Thoracic aorta (tissue), 2 donors: ENCODE measurements around the gene ZC3H12C. TPM values are rescaled to one million over a fixed set of nuclear protein-coding genes. Genes with fewer than 3 reads are reported as not detected.

Experiments
- ATAC-seq: fragments of 150-250 bp; one replicate; pipeline ENCODE4 v1.8.0; 2017; ENCODE audit warnings: low read depth; ENCODE audit not compliant: insufficient number of reproducible peaks, low FRiP score
- DNase-seq: peaks from one replicate; pipeline ENCODE4 v3.0.0-alpha.2; 2020; ENCODE audit warnings: low spot score
- H3K27ac ChIP-seq, 2 donors: fragments of 200-600 bp; sonication (generic); 1 replicate in 1 of 2; 2 replicates in 1 of 2; pipeline ENCODE4 v1.5.1; 2016; ENCODE audit warnings: mild to moderate bottlenecking in 2 of 2, moderate library complexity in 2 of 2
- H3K27me3 ChIP-seq: fragments of 200-600 bp; sonication (generic); replicated peaks from 2 replicates; pipeline ENCODE4 v1.6.0; 2016; ENCODE audit warnings: mild to moderate bottlenecking; ENCODE audit not compliant: insufficient read depth
- H3K36me3 ChIP-seq: fragments of 200-600 bp; sonication (generic); one replicate; pipeline ENCODE4 v1.5.1; 2016
- H3K4me1 ChIP-seq, 2 donors: fragments of 200-600 bp; sonication (generic); 1 replicate in 1 of 2; 2 replicates in 1 of 2; pipeline versions ENCODE4 v1.5.1 to v1.6.0; 2016; ENCODE audit warnings: low read depth in 2 of 2, mild to moderate bottlenecking in 1 of 2; ENCODE audit not compliant: control insufficient read depth in 1 of 2
- H3K4me3 ChIP-seq: fragments of 200-600 bp; sonication (generic); 2 replicates; pipeline ENCODE4 v1.5.1; 2016; ENCODE audit warnings: mild to moderate bottlenecking
- H3K9me3 ChIP-seq: fragments of 200-600 bp; sonication (generic); 2 replicates; pipeline ENCODE4 v1.5.1; 2016
- CTCF ChIP-seq: fragments of 200-600 bp; sonication (generic); IDR thresholded peaks from one replicate; pipeline ENCODE4 v1.5.1; 2019; ENCODE audit warnings: antibody characterized with exemption
- total RNA-seq, 2 donors: library from RNA; depleted of rRNA; stranded (reverse); fragments of >200 nt; gene quantifications; one replicate each; pipeline versions ENCODE4 v1.1.0 to v1.2.3, GENCODE V29; 2016

The ZC3H12C gene
- total RNA-seq, 2 donors from 2014 or later: 13.6 to 13.7 TPM

GRCh38 chr11:110072930-110073329 lies 20.3 kb upstream of the ZC3H12C start:
- H3K9me3 ChIP-seq: no peaks in the 10 kb centered on the region
- H3K4me1 ChIP-seq: peaks cover 0 to 5% of the 10 kb centered on the region in 2 donors
- DNase-seq (no peak), ATAC-seq (no peak)
- no peaks in the 10 kb centered on the region for H3K27me3 ChIP-seq
- no peaks in the 10 kb centered on the region for H3K36me3 ChIP-seq
- no peak overlapping the region for H3K27ac ChIP-seq
- no peak overlapping the region for H3K4me3 ChIP-seq
- TF ChIP-seq CTCF: no peak

GRCh38 chr11:110074499-110074898 lies 18.7 kb upstream of the ZC3H12C start:
- no peak overlapping the region for H3K27ac ChIP-seq
- no peaks in the 10 kb centered on the region for H3K36me3 ChIP-seq
- ATAC-seq (no peak), DNase-seq (no peak)
- H3K9me3 ChIP-seq: peaks cover 4% of the 10 kb centered on the region
- no peak for TF ChIP-seq CTCF
- peaks cover 0 to 4% of the 10 kb centered on the region in 2 donors for H3K4me1 ChIP-seq
- H3K27me3 ChIP-seq: no peaks in the 10 kb centered on the region
- no peak overlapping the region for H3K4me3 ChIP-seq

GRCh38 chr11:110075105-110075846 lies 17.9 kb upstream of the ZC3H12C start:
- H3K4me1 ChIP-seq: no peaks in the 10 kb centered on the region
- no peaks in the 10 kb centered on the region for H3K27me3 ChIP-seq
- no peak overlapping the region for H3K4me3 ChIP-seq
- DNase-seq: no peak
- no peak for TF ChIP-seq CTCF
- peaks cover 4% of the 10 kb centered on the region for H3K9me3 ChIP-seq
- H3K36me3 ChIP-seq: no peaks in the 10 kb centered on the region
- H3K27ac ChIP-seq: no peak overlapping the region
- ATAC-seq: no peak

- no peak for TF ChIP-seq CTCF
- ATAC-seq: no peak
- H3K27ac ChIP-seq: no peak overlapping the region
These were observed 17.4 kb upstream of the ZC3H12C start for GRCh38 chr11:110075847-110076208.

GRCh38 chr11:110076371-110076965 lies 16.7 kb upstream of the ZC3H12C start:
- ATAC-seq (no peak), DNase-seq (no peak)
- H3K27ac ChIP-seq: no peak overlapping the region
- no peak for TF ChIP-seq CTCF
- peaks cover 4% of the 10 kb centered on the region for H3K9me3 ChIP-seq
- no peaks in the 10 kb centered on the region for H3K36me3 ChIP-seq
- no peaks in the 10 kb centered on the region for H3K27me3 ChIP-seq
- H3K4me1 ChIP-seq: no peaks in the 10 kb centered on the region
- no peak overlapping the region for H3K4me3 ChIP-seq

More at GRCh38 chr11:110075847-110076208, 17.4 kb upstream of the ZC3H12C start:
- Histone ChIP-seq H3K27me3 (no peaks in the 10 kb centered on the region), H3K36me3 (no peaks in the 10 kb centered on the region), H3K4me3 (no peak overlapping the region), H3K4me1 (no peaks in the 10 kb centered on the region), H3K9me3 (peaks cover 4% of the 10 kb centered on the region)
- no peak for DNase-seq
